ENCODE measurements around the gene PIAS2.

The PIAS2 gene

GRCh38 chr18:46899274-46899948, 17.9 kb downstream of the PIAS2 start:
- no peak for TF ChIP-seq CTCF (IDR thresholded peaks at IDR 0.05; ENCODE audit: insufficient read depth, low read depth, low read length, missing control alignments)
- no peak for DNase-seq (ENCODE audit: low read depth)

GRCh38 chr18:46894124-46894523, 23.2 kb downstream of the PIAS2 start:
- H3K4me3 ChIP-seq (ENCODE audit: low read length), result no peak overlapping the region
- no peak for TF ChIP-seq CTCF (IDR thresholded peaks at IDR 0.05; ENCODE audit: insufficient read depth, low read depth, low read length, missing control alignments)
- no peak for DNase-seq (ENCODE audit: low read depth)

More at GRCh38 chr18:46899274-46899948, 17.9 kb downstream of the PIAS2 start:
- H3K4me3 ChIP-seq (ENCODE audit: low read length), result no peak overlapping the region

- no peak for DNase-seq (ENCODE audit: low read depth)
- no peak overlapping the region for H3K4me3 ChIP-seq (ENCODE audit: low read length)
- TF ChIP-seq CTCF (IDR thresholded peaks at IDR 0.05; ENCODE audit: insufficient read depth, low read depth, low read length, missing control alignments), result no peak
Observed at GRCh38 chr18:46893360-46893759, 23.9 kb downstream of the PIAS2 start.

- H3K4me3 ChIP-seq (ENCODE audit: low read length), result no peak overlapping the region
- DNase-seq (ENCODE audit: low read depth), result no peak
- no peak for TF ChIP-seq CTCF (IDR thresholded peaks at IDR 0.05; ENCODE audit: insufficient read depth, low read depth, low read length, missing control alignments)
Observed at GRCh38 chr18:46892842-46893241, 24.5 kb downstream of the PIAS2 start.

GRCh38 chr18:46891742-46892214, 25.5 kb downstream of the PIAS2 start:
- TF ChIP-seq CTCF (IDR thresholded peaks at IDR 0.05; ENCODE audit: insufficient read depth, low read depth, low read length, missing control alignments), result no peak
- no peak for DNase-seq (ENCODE audit: low read depth)
- no peak overlapping the region for H3K4me3 ChIP-seq (ENCODE audit: low read length)

- no peak overlapping the region for H3K4me3 ChIP-seq (ENCODE audit: low read length)
- no peak for DNase-seq (ENCODE audit: low read depth)
- TF ChIP-seq CTCF (IDR thresholded peaks at IDR 0.05; ENCODE audit: insufficient read depth, low read depth, low read length, missing control alignments), result no peak
Observed at GRCh38 chr18:46888965-46889364, 28.3 kb downstream of the PIAS2 start.

- H3K4me3 ChIP-seq (ENCODE audit: low read length), result no peak overlapping the region
- no peak for DNase-seq (ENCODE audit: low read depth)
- TF ChIP-seq CTCF (IDR thresholded peaks at IDR 0.05; ENCODE audit: insufficient read depth, low read depth, low read length, missing control alignments), result no peak
Observed at GRCh38 chr18:46886893-46887292, 30.4 kb downstream of the PIAS2 start.

Data from epithelial cell of esophagus (primary cell).